GM19240 (cell line): ENCODE results near the gene PRKRA.
"Not testable (repeated sequence)": the region's sequence is repeated elsewhere in the genome, so short reads cannot be mapped to it uniquely, and the experiment has no call there.

Experiments used
- DNase-seq: peaks from one replicate; pipeline ENCODE4 v3.0.0; 2011; ENCODE audit warnings: low spot score; ENCODE audit not compliant: insufficient read length

Gene PRKRA

DNA sequence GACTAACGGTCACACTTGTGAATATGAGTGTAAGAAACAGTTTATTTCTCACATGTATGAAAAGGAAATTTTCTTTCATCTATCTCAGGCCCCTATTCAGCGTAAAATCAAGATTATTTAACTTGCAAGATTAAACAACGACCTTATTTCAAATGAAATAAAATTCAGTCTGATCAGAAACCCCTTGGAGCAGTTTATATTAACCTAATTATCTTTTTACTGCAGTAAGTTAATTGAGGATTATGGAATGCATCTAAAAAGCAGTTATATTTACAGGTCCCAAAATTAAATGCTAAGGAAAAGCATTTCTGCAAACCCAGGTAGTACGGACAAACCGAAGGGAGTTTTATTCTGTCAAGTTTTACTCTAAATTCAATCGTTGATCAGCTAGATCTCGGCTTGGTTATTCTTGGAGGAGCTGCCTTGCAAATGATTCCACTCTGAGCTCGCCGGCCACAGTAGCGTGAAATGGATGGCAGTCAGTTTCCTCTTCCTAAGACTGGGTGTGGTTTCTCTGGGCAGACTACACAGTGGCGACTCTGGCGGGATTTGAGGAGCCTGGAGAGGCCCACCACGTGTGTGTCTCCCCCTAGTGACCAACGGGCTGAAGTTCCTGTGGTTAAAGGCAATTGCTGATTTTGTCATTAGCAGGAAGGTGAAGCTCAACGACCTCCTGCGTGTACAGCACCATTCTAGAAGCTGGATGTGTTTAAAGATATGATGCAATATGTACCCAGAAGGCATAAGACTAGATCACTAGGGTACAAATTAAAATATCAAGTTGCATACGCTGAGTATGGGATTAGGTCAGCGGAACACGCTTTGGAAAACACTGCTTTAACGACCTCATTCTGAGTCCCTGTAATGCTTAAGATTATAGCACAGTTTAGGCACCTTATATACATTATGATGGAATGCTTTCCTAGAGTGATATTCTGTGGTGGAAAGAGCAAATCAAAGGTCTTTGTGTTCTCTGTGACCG is 36.4 kb downstream of the PRKRA start:
- DNase-seq = peak; percentile 41

DNA sequence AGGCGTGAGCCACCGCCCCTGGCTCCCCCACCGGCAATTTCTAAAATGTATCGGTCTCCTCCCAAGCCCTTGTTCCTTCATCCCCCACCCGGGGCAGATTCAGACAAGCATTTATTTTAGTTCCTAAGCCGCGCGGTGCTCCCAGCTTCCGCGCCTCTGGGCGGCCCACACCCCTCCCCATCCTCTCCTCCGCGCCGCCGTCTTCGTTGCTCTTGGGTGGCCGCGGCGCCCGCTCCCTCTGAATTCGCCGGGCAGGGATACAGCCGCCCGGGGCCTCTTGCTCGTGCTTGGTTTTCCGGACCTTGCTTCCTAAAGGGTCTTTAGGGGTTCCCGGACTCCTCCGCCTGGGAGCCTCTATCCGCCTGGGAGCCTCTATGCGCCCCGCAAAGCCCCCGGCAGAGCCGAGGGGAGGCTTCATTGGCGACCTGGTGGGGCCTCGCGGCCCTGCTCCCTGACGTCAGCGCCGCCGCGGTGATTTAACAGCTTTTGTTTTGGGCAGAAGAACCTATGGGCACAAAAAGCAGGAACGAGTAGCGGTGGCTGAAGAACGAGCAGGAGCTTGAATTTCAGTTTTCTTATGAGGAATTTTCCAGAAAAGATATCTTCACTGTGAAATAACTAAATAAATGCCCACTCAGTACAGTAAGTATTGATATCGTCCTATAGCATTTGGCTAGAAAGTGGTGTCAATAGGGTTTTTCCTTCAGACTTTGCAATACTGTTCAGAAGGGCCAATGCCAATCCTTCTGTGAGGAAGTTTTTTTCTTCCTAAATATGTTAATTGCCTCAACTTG is 37.3 kb downstream of the PRKRA start:
- peak; percentile 7 for DNase-seq

DNA sequence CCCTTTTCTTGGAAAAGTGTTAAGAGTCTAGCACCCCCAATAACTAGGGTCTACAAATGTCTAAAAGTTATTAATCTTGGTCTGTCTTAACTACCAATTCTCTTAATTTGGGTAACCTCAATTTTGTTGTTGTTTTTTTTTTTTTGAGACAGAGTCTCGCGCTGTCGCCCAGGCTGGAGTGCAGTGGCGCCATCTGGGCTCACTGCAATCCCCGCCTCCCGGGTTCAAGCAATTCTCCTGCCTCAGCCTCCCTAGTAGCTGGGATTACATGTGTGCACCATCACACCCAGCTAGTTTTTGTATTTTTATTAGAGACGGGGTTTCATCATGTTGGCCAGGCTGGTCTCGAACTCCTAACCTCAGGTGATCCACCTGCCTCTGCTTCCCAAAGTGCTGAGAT is 38.5 kb downstream of the PRKRA start:
- DNase-seq = not testable (repeated sequence)

DNA sequence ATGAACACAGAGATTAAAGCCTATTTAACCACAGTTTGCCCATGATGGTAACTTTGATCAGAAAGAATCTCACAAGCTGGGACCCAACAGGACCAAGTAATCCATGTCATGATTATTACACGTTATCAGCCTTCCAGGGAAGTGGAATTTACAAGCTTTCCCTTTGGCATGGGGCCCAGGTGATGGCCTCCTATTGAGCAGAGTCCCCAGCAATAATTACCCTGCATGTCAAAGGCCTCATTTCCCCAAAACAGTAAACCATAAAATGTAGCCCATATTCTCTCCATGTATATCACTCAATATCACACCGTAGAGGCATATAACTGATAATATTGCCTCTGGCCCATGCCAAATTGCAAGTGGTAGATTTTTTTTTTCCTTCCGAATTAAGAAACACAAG is 38.9 kb downstream of the PRKRA start:
- DNase-seq = no peak

DNA sequence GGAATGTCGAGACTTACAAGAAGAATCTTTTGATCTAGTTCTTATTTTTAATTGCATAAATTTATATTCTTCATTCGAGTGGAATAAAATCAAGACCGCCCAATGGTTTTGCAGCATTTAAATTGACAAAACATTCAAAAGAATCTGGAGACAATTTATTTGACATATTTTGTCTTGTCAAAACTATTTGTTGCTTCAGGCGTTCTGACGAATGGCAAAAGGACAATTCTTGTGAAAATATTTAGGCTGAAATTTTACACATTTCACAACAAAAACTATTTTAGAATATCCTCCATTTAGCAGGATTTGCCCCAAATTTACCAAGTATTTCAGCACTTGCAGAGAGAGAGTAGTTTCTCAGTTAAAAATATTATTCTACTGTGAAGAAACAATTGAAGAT is 41.7 kb downstream of the PRKRA start:
- DNase-seq = no peak

DNA sequence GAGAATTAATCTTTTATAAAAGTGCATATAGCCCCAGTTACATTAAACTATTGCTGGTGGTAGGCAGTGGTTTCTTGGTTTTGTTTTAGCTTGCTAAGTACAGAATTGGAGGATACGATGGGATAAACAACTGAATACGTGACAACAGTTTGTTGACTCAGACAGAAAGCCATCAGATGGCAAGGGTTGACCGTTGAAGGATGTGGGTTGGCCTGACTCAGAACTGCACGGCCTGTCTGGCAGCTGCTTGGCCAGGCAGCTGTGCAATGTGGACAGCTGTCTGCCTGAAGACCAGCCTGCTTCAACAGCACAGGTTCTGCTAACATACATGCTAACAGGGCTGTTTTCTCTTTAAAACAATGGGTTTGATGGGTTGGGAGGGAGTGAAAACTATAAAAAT is 46.6 kb downstream of the PRKRA start:
- DNase-seq = peak; percentile 33

DNA sequence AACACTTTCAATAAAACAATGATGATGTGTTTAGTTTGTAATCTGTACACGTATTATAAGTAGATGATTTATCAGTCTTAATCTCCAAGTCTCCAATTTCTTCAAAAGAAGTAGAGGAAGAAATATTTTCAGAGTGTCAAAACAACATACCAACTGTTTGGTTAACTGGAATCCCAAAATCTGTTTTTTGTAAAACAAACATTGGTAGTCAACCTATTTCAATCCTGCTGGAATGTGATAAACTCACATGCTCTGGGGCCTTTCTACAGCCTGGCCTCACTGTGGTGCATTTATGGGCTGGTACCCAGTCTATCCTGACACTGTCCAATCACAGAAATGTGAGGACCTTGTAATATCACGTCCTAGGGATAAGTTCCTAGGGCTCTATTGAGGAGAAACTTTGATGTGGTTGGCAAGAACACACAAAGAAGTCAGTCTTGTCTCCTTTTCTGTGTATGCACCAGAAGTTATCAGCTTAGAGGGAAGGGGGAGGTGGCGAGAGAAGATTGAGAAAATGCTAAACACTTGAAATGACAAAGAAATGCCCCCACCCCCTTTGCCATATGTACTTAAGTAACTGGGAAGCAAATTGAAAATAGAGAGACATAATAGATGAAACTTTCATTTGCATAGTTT is 47.2 kb downstream of the PRKRA start:
- no peak for DNase-seq

DNA sequence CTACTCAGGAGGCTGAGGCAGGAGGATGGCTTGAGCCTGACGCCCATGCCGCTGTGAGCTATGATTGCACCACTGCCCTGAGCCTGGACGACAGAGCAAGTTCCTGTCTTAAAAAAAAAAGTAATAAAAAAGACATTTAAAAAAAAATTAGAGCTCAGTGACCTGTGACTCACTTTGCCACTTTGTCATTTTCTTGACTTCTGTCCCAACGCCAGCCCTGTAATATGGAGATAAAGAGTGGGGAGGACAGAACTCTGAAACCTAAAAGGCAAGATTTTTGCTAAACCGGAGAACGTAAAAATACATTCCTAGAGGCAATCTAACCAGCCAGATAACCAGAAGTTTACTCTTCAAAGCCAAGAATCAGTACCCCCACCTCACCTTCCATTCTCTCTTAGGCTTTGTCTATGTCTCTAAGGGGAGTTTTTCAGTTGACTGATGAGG is 49.0 kb downstream of the PRKRA start:
- DNase-seq = no peak

DNA sequence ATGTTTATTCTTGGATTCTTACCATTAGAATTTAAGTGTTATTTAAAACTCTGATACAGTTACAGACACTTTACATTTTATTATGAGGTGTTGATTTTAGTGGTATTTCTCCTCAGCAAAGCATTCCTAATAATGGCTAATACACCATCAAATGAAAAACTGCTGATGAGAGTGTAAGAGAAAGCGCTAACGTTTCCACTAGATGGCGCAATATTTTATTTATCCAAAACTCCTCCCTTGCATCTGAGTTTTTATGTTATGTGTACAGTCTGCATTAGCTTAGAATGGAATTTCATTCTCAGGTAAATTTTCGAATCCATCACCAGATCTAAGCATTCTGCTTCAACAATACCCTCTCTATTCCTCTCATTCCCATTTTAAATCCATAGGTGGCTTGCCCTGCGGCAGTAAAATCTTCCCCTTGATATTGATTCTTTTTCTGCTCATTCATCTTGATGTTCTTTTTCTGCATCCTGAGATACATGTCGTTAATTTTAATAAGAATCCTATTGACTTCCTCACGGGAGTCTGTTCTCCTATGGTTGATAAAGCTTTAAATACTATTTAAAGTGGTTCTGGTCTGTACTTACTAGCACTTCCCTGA is 53.9 kb downstream of the PRKRA start:
- no peak for DNase-seq

DNA sequence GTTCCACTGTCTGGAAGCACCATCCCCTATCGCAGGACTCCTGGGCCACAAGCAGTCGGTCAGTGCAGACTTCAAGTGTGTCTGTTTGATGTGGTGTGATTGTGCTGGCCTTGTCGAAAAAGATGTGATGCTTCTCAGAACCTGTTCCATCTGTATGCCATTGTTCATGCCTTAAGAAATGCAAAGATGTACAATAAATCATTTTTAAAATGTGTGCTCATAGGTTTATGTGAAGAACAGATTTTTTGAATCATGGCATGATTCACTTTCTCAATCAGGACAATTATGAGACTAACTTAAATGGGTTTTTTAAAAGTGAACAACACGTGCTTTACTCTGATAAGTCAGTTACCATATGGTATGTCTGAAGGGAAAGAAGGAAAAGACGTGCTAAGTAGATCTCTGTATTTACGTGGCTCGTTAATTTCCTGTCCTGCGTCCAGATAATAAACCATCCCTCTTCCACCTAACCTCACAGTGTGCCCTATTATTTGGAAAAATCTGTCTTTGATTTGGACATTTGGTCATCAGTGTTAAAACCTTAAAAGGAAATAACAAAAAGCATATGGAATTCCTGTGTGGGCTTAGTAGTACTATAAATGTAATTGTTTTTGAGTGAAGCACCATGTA is 54.9 kb downstream of the PRKRA start:
- DNase-seq = no peak

DNA sequence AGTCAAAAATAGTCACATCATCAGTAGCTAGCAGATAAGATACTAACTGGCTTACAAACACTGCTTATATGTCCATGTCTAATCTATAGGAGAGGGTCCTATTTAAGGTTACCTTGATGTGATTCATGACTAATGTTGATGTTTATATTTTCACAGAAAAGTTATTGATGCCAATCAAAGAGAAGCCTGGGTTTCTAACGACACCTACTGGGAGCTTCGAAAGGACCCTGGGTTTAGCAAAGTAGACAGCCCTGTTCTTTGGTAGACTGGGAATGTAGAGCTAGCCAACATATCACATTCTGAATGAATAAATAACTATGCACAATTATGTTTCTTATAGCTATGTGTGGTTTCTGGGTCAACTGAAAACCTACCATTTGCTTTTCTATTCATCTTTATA is 55.7 kb downstream of the PRKRA start:
- DNase-seq = no peak

DNA sequence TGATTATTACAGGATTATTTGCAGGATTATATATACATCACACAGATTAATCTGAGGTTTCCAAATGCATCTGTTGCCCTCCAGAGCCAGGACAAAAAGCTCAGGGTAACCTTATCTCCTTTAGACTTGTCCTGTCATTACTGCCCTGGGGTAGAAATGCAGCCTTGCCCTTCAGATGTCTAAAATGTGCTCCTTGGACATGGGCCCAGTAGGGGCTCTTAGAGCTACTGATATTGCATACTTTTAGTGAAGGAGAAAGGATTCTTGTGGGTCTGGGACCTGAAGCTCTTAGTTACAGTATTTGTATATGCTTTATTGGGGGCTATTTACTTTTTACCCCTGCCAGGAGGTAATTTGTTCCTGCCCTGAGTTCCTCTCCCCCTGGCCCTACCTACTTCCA is 56.1 kb downstream of the PRKRA start:
- no peak for DNase-seq

DNA sequence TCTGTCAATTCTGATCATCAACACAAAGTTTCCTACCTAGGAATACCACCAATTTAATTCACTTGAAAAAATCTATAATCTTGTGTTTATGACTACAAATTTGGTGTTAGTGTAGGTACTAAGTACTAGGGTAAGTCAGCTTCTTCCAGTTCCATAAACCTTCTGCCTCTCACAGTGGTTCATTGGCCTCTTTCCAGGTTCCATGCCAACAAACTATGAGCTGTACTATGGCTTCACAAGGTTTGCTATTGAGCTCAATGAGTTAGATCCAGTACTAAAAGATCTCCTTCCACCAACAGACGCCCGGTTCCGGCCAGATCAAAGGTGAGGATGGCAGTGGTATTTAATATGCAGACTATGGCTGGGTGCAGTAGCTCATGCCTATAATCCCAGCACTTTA is 58.8 kb downstream of the PRKRA start:
- DNase-seq = no peak

DNA sequence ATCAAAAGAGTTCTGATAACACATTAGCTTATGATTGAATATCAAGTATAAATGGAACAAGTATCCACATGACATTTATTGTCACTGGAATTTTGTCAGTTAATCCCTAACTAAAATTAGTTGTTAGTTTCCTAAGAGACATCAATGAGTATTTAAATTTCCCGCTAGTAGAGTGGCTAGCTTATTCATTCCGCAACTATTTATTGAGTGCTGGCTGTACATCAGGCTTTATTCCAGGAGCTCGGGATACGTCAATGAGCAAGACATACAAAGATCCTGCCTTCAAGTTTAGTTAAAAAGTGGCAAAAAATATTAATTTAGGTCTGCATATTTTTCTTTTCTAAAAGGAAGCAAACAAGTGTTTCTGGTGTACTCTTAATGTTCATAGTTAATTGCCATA is 59.3 kb downstream of the PRKRA start:
- DNase-seq = no peak

DNA sequence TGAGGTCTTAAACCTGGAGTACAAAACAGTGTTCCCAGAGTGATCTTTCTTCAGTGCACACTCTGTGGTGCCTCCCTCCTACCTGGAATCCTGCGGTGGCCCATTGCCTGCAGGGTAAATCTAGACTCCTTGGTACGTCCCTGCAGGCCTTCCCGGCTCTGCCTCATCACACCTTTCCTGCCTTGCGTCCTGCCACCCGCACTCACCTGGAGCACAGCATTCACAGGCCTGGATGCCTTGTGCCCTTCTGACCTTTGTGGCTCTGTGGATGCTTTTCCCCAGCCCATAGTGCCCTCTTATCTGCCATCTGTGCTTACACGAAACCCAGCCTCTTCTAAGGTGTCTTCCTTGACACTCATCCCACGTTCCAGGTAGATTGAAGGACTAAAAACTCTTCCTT is 62.7 kb downstream of the PRKRA start:
- DNase-seq = no peak

DNA sequence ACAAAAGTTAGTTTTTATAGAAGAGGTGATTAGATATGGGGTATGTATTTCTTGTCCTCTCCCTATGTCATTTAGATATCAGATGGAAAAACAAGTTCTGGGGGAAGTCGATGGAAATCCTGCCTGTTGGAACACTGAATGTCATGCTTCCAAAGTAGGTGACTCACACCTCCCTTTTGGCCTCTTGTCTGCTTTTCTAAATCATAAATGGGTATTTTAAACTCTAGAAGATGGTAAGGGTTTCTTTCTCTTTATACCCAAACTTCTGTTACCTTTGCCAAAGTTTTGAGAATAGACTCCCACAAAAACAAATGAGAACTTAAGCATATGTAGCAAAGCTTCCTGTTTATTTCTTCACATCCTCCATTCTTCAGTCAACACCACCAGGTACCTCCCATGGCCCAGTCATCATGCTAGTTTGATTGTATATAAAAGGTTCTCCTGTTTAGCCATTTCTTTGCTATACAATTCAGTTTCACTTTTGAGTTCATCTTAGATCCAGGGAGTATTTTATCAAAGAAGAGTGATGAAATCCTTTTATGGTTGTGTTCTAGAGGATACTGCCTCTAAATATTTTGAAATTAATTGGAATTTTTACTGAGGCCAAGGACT is 63.9 kb downstream of the PRKRA start:
- DNase-seq = no peak

DNA sequence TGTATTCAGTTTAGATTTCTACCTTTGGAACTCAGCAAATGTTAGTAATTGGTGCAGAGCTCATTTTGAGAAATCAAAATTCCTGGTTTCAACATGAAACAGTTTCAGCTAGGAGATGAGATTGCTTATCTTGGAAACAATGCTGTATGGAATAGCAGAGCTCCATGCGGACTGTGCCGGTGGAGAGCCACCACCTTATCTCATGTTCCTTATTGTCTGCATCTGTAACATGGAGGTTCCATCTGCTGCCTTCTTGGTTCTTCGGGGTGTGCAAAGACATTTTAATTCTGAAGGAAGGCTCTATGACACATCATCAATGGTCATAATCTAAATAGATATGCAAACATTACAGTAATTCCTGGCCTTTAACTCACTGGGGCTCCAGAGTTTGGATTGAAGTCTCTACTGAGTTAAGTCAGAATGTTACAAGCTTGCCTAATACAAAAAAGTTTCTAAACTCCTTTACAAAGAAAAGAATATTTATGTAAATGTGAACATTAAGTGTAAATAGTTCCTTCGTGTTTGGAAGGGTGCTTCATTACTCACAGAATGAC is 65.3 kb downstream of the PRKRA start:
- no peak for DNase-seq

DNA sequence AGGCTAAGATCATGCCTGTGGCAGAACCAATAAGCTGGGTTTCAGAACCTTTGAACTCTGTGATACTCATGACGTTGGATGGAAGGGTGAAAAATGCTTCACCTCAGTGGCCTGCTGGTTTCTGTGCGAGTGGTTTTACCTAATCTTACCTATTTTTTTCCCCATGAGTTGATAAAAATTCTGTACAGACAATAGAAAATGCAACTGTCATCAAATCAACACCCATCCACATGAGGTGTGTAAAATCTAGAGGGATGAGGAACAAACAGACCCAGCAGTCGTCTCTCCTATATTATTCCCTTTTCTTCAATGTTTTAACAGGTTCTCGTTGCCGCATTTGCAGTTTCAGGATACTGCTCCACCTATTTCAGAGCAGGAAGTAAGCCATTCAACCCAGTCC is 67.3 kb downstream of the PRKRA start:
- no peak for DNase-seq
